ENCODE results near the gene RHOBTB1. TPM values are rescaled to one million over a fixed set of nuclear protein-coding genes. Genes with fewer than 3 reads are reported as not detected.
A peak's percentile ranks its signal among the peaks of the same experiment; 100 is the strongest.

RHOBTB1 gene
- total and polyA plus RNA-seq, 9 of the 15 experiments (the other 6 are each of a cell fraction or from before 2014, with no cell fraction given): 1.7 to 11.7 (median 9.3) TPM

DNA sequence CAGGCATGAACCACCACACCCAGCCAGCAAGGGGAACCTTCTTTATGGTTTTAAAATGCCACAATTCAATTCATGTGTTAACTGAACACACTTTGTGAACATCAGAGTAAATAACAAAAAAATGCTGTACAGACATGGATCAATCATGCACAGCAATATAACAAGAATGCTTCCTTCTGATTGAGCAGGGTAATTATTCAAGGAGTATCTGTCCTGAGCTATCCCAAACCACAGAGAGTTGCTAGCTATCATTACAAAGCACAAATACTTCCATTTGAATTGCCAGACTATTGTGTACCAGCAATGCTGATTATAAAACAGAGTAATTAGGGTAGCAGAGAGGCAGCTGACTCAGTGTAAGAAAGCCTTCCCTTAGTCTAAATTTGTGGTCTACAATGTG lies 11.3 kb upstream of the RHOBTB1 start (continued):
- TF ChIP-seq, protein P1, sequence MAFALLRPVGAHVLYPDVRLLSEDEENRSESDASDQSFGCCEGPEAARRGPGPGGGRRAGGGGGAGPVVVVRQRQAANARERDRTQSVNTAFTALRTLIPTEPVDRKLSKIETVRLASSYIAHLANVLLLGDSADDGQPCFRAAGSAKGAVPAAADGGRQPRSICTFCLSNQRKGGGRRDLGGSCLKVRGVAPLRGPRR (CRISPR knock-in tag; IDR thresholded peaks at IDR 0.05): no peak
- peak in 1 of 2 experiments; percentile 18; a peak in 1 of 4 replicates for TF ChIP-seq KDM1A (IDR thresholded peaks at IDR 0.05)
- TF ChIP-seq ZNF184 (CRISPR knock-in tag; IDR thresholded peaks at IDR 0.05): no peak
- TF ChIP-seq PML (IDR thresholded peaks at IDR 0.05; ENCODE audit: low read length): no peak
- no peak for TF ChIP-seq BDP1 (IDR thresholded peaks at IDR 0.05; ENCODE audit: insufficient read depth, insufficient read length)
- no peak for TF ChIP-seq ETS2 (tag; IDR thresholded peaks at IDR 0.05; ENCODE audit: borderline replicate concordance, poor library complexity, severe bottlenecking)
- TF ChIP-seq MCM3 (IDR thresholded peaks at IDR 0.05): no peak
- TF ChIP-seq, protein P2, sequence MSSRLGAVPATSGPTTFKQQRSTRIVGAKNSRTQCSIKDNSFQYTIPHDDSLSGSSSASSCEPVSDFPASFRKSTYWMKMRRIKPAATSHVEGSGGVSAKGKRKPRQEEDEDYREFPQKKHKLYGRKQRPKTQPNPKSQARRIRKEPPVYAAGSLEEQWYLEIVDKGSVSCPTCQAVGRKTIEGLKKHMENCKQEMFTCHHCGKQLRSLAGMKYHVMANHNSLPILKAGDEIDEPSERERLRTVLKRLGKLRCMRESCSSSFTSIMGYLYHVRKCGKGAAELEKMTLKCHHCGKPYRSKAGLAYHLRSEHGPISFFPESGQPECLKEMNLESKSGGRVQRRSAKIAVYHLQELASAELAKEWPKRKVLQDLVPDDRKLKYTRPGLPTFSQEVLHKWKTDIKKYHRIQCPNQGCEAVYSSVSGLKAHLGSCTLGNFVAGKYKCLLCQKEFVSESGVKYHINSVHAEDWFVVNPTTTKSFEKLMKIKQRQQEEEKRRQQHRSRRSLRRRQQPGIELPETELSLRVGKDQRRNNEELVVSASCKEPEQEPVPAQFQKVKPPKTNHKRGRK (tag; IDR thresholded peaks at IDR 0.05): no peak
- TF ChIP-seq NCOA1 (IDR thresholded peaks at IDR 0.05; ENCODE audit: low read depth): no peak
- peak; percentile 35; the same call in 1 of the 2 replicates for TF ChIP-seq CBFA2T3 (IDR thresholded peaks at IDR 0.05)

DNA sequence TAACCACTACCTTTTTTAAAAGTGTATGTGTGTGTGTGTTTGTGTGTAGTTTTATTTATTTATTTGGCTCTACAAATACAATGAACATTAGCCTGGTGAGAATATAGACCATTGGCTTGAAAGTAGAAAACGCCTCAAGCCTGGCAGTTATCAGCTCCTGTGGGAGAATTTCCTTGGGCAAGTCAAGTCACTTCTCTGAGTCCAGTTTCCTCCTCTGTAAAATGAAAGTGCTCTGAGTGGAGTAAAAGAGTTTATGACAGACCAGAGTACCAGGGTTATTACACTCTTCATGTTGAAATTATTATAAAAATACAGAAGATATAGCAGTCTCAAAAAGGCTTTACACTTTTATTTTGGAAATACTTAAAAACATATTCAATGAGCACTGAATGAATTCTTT lies 10.1 kb upstream of the RHOBTB1 start:
- in situ Hi-C loops (cut with MboI) (no loop called here), intact Hi-C loops (cut with micrococcal nuclease) (no loop called here)
- Histone ChIP-seq H3K4me1 (replicated peaks in 1 of 2; ENCODE audit: control insufficient read depth in 2 of 2, insufficient read depth in 2 of 2, low read length in 2 of 2) (peaks cover 0 to 5% of the 10 kb centered on the region in 2 experiments; a peak in 1 of 5 replicates), H3K27me3 (ENCODE audit: control insufficient read depth in 2 of 2, insufficient read depth in 2 of 2, low read length in 2 of 2) (no peaks in the 10 kb centered on the region), H3K9me3 (replicated peaks; ENCODE audit: control insufficient read depth, insufficient read depth, low read depth, low read length) (no peaks in the 10 kb centered on the region), H3K27ac (ENCODE audit: extremely low read depth, low read depth, low read length) (no peak overlapping the region), H3K36me3 (ENCODE audit: control insufficient read depth, insufficient read depth, low read length) (no peaks in the 10 kb centered on the region), H3K4me3 (no peak overlapping the region), H3K9me1 (ENCODE audit: control insufficient read depth, insufficient read depth, low read length) (no peaks in the 10 kb centered on the region), H4K20me1 (replicated peaks; ENCODE audit: control insufficient read depth, insufficient read depth, low read length) (no peaks in the 10 kb centered on the region), H3K9ac (ENCODE audit: insufficient read depth in 1 of 2, low read depth in 2 of 2, low read length in 2 of 2) (no peak overlapping the region), H3K79me2 (ENCODE audit: control insufficient read depth, insufficient read depth, low read length) (no peaks in the 10 kb centered on the region), H2AFZ (ENCODE audit: low read depth, low read length) (no peak overlapping the region), H3K4me2 (ENCODE audit: insufficient read depth, low read length) (no peak overlapping the region)
- 32% methylated on average over 1 of the region's 1 CpG for WGBS (ENCODE audit: insufficient coverage, low coverage, missing lambda C conversion rate)
- no peak for ATAC-seq
- TF ChIP-seq, protein P3, sequence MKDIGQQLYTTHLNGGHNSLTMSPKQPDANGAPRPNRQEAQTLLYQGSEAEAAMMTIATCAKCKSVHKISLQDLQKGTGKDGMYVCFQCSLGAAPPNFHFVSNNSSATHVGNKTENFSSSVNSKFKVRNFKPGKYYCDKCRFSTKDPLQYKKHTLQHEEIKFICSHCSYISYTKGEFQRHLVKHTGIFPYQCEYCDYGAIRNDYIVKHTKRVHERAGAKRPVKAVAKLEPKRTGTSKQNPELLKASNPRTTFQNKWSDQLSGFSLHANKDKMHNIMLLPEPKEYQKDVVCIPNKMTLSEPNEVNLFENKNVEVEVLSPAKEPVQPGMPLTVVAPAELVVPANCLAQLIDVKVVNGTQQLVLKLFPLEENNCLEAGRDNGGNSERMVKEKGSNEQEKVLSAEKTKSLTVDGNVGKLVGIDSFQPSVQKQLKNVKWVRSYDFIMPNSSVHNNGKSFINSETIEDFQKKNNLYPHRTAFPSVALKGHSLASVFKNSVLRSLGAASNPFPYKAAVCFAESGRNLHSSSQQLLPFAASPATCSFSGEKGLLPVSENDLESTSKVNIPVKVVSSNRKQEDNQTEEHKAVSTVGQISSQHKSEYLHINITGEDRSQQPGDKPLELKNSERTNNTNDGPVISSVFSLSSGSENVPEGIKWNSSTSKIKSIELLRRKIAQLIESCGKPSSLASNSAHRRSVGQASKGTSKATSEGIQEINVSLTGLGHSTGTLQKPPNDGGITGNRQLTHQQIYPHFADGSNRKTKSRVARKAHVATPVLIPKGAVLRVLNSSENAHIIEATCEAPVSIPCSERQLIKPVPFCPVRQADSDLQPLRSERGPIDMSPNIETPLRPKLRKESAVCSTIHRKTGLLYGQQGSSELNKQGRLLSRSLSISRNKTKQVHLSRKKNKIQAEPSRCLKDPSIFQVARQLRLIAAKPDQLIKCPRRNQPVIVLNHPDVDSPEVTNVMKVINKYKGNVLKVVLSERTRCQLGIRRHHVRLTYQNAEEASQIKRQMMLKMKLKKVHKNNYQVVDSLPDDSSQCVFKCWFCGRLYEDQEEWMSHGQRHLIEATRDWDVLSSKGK (CRISPR knock-in tag; IDR thresholded peaks at IDR 0.05): no peak
- TF ChIP-seq ZBTB1 (CRISPR knock-in tag; IDR thresholded peaks at IDR 0.05; ENCODE audit: borderline replicate concordance, low read depth) (no peak), SRSF3 (IDR thresholded peaks at IDR 0.05; ENCODE audit: insufficient read depth, low read length) (no peak), ETS2 (tag; IDR thresholded peaks at IDR 0.05; ENCODE audit: borderline replicate concordance, poor library complexity, severe bottlenecking) (no peak)
- TF ChIP-seq, protein P4, sequence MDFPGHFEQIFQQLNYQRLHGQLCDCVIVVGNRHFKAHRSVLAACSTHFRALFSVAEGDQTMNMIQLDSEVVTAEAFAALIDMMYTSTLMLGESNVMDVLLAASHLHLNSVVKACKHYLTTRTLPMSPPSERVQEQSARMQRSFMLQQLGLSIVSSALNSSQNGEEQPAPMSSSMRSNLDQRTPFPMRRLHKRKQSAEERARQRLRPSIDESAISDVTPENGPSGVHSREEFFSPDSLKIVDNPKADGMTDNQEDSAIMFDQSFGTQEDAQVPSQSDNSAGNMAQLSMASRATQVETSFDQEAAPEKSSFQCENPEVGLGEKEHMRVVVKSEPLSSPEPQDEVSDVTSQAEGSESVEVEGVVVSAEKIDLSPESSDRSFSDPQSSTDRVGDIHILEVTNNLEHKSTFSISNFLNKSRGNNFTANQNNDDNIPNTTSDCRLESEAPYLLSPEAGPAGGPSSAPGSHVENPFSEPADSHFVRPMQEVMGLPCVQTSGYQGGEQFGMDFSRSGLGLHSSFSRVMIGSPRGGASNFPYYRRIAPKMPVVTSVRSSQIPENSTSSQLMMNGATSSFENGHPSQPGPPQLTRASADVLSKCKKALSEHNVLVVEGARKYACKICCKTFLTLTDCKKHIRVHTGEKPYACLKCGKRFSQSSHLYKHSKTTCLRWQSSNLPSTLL (IDR thresholded peaks at IDR 0.05): no peak
- no TSS peak for BruUV-seq (replicated peaks)
- FAIRE-seq: no peak
- no peak for DNase-seq (ENCODE audit: extremely low read depth in 1 of 4, low spot score in 3 of 4)
- ChIA-PET CTCF (ENCODE audit: low intra/inter-chr PET ratio) (no interaction called here), POLR2A (interaction anchor here (1.5 to 2.3 kb wide), 2 partner anchors 9 to 11 kb away, joined by 4 to 10 read pairs; no protein-coding TSS in a partner anchor)

Data from K562 (cell line).